EH (cell line): ENCODE measurements around the gene NTN1.

Experiments used
- DNase-seq: peaks from one replicate; pipeline ENCODE4 v3.0.0-alpha.2; 2015; ENCODE audit warnings: low read depth

Gene NTN1

DNA sequence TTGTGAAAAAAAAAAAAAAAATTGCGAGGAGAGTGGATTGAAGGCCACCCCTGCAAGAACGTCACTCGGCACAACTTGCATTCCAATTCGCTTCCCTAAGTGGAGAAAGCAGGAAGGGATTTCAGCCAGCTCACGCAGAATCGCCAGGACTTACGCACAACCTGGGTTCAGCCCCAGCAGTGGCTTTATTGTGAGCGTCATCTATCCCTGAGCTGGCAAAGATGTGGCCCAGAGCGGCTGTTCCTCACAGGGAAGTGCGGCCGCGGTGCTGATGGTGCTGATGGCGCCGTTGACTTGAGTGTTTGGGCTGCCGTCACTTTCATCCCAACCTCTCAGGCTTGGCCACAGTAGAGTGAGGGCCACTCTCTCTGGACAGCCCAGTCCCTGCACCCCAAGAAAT, 197.6 kb downstream of the NTN1 start:
- no peak for DNase-seq

DNA sequence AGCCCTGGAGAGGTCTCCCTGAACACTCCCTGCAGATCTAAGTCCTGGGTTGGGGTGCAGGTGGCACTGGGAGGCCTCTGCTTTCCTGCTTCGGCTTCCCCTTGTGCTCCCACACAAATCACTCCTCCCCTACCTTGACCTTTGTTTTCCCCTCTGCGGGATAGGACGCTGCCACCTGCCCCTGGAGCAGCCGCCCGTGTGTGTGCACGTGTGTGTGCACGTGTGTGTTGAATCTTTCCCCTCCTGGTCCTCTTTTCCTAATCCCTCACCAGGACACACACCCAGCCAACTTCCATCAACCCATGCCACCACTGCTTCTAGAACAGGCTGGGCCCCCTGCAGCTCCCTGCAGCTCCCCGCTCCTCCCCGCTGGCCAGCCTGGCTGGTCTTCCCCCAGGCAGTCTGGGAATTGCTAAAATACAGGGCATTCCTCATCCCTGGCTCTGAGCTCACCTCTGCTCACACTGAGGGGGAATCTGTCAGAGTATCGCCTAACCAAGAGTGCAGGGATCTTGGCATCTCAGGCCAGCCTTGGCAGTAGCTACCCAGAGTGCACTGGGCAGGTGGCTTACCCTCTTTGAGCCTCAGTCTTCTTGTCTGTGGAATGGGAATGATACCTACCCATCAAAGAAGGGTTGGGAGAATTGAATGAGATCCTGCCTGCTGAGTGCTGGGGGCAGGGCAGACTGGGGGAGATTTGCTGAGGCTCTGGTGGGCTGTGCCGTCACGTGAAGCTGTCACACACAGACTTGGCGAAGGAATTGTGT, 198.5 kb downstream of the NTN1 start:
- no peak for DNase-seq

DNA sequence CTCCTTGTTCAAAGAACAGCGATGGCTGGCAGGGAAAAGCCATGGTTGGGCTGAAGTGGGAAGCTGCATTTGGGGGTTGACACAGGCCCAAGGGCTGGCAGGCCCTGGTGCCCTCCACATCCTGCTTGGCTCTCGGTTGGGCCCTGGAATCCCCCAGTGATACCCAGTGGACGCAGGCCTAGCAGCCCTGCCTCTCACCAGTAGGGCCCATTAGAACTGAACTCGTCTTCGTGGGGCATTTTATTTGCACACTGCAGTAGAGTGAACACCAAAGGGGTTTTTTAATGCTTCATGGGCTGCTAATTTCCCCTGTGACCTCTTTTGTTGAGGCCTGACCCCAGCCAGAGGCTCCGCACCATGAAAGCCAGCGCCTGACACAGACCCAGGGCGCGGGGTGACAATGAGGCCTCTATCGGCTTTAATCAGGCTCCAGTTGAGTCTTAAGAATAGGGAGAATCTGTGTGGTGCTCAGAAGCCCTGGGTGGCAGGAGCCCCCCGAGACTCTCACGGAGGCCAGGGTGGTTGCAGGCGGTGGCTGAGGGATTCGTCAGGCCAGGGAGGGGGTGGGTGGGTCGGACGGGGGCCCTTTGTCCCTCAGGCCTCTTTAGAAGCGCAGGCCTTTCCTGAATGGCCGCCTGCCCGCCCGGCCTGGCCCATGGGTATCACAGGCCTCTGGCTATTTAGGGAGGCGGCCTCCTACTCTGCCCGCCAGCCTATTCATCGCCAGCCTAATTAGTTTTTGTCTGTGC, 199.3 kb downstream of the NTN1 start:
- DNase-seq, result no peak

DNA sequence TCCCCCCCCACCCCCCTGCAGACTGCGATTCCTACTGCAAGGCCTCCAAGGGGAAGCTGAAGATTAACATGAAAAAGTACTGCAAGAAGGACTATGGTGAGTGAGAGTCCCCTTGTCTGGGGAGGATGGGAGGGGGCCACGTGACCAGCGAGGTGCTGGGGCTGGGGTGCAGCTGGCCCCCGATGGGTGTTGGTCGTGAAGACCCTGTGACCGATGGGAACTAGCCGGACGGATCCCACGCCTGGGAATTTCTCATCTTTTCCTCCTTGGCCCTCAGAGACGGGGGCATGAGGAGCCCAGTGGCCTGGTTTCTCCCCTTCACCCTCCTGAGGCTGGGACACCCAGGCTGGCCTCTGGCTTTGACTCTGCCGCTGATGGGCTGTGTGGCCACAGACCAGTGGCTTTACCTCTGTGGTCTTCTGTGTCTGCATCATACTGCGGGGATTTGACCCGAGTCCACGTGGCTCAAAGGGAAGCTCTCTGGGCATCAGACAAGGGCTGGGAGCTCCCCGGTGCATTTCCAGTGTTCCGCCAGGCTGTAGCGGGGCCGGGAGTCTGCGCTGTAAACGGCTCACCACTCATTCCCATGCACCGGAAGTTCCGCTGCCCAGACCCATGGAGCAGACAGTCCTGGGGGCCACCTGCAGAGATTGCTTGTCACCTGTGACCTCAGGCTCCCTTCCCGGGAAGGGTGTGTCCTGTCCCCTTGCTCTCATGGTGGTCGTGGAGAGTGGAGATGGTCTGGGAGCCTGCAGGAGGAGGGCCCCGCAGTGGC, 200.0 kb downstream of the NTN1 start:
- DNase-seq, result no peak

DNA sequence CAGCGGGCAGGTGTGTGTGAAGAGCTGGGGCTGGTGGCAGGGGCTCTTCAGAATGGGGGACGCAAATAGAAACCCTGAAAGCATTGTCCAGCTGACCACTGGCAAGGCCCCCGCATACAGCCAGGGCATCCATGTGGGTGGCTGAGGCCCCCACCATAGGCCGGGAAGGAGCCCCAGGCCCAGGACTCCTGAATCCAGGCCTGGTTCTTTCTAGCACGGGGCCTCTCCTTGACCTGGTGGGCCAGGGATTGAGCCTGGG, 200.5 kb downstream of the NTN1 start:
- no peak for DNase-seq

DNA sequence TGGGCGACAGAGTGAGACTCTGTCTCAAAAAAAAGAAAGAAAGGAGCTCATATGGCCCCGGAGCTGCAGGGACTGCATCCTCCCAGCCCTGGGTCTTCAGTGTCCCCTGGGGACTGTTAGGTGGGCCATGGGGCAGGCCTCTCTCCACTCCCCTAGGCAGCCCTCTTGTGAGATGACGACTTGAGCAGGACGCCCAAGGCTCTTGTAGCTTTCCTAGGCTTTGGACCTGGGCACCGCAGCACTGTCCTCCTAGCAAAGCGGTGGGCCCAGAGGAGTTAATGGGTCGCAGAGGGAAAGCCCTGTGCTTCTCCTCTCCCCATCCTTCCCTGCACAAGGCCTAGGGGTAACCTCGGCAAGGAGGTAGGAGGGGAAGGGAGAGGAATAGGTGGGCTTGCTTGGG, 202.2 kb downstream of the NTN1 start:
- DNase-seq, result no peak

DNA sequence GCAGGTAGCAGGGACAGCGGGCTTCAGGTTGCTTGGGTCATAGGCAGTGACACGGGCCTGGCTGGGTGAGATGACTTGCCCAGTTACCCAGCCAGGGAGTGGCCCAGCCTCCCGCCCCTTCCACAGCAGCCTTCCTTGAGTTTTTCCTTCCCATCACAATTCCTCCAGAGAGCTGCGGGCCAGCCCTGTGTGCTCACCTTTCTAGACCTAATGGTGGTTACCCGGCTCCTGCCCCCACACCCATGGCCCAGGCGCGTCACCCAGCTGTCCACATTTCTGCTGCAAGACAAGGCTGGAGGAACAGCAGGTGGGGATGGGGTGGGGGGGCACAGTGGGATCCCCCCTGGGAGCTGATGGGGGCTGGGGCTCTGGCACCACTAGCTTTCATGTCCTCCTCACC, 203.2 kb downstream of the NTN1 start:
- DNase-seq, result no peak

DNA sequence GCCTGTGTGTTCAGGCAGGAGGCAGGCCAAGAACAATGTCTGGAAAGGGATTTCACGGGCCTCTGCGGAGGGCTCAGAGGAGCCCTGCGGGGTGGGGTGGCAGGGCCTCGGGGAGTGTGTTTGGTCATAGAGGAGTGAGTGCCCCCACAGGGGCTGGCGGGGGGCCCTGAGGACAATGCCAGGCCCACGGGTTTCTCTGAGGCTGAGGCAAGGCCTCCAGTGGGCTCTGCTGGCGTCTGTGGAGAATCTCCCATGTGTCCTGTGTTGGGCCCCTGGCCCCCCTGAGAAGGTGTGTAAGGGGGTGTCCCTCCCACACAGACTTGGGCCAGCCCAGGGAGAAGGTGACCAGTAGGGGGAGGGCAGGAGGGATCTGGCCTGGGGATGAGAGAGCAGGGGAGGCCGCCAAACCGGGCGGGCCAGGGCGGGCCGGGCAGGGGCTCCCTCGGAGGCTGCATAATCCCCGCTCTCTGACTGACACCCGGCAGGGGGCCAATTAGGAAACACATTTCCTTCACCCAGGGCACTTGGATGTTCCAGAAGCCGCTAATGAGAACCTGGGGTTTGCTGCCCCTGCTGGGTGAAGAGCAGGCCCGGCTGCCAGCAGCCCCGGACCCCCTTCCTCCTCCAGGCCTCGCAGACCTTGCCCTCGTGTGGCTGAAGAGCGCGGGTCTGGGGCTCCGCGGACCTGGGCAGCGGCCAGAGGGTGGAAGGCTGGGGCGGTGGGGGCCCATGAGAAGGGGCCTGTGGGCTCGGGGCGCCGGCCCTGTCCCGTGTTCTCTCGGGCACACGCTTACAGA, 204.2 kb downstream of the NTN1 start:
- no peak for DNase-seq

DNA sequence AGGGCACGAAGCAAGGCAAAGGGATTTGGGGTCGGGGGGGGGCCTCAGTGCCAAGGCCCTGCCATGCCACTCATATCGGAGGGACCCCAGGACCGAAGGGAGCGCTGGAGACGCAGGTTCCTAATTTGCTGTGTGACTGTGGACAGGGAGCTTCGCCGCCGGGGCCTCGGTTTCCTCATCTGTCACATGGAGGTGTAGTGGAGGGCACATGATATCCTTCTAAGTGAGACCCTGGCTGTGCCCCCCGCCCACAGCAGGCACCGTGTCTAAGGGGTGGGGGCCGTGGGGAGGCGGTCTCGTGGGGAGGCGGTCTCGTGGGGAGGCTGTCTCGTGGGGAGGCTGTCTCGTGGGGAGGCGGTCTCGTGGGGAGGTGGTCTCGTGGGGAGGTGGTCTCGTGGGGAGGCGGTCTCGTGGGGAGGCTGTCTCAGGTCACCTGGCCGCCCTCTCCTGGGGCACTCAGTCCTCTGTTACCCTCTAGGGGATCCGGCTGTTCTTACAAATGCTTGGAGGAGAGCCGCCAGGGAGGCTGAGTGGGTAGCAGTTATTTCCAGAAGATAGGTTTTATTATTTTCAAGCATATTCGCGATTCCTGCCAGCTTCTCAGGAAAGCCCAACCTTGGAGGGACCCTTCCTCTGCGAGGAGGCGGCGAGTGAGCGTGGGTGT, 205.0 kb downstream of the NTN1 start:
- DNase-seq, result no peak

DNA sequence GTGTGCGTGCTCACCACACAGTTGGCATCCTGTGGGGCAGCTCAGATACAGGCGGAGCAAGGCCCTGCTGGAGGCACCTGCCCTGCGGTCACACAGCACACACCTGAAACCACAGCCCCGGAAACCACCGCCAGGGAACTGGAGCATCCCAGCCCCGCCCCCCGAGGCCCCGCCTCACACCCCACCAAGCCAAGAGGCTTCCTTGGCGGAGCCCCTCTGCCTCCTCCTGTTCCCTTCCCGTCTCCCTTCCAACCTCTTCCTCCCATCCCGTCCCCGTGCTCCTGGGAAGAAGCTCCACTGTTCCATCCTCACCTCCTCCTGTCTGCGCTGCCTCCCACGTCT, 205.5 kb downstream of the NTN1 start:
- no peak for DNase-seq

DNA sequence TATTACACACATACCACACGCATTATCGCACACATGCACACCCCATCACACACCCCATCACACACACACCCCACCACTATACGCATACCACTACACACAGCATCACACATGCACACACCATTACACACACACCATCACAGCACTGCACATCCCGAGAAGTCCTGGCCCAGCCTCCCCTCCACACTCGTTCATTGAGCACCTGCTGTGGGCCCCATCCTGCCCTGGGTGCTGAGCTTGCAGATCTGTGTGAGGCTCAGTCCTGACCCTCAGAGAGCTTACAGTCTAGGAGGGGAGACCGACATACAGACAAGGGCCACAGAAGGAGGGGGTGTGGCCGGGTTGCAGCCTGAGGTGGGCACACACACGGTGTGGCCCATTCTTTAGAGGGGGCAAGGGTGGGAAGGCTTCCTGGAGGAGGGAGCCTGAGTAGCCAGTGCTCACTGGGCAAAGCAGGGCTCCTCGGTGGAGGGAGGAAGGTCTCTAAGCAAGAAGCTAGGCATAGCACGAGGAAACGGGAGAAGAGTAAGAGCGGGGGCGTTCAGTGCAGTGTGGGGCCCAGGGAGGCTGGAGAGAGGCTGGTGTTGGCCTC, 206.6 kb downstream of the NTN1 start:
- DNase-seq, result no peak

DNA sequence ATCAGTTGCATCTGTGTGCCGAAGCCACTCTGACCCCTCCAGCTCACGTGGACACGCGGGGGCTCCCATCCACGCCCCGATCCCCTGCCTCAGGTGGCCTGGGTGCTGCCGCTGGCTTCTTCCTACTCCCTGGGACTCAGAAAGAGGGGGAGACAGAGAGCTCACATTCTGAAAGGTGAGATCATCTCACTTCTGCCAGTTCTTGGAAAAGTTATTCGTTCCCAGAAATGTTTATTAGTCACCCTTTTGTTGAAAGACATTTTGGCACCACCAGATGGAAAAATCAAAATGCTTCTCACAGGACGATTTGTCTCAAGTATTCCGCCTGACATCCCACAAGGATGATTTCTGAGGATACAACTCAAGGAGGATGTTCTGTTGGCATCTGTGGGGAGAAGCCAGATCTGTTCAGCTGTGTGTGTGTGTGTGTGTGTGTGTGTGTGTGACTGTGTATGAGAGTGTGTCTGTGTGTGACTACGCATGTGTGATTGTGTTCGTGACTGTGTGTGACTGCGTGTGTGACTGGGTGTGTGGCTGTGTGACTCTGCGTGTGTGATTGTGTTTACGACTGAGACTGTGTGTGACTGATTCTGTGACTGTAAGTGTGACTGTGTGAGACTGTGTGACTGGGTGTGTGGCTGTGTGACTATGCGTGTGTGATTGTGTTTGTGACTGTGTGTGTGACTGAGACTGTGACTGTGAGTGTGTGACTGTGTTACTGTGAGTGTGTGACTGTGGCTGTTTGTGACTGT, 207.3 kb downstream of the NTN1 start:
- peak; percentile 67 for DNase-seq

DNA sequence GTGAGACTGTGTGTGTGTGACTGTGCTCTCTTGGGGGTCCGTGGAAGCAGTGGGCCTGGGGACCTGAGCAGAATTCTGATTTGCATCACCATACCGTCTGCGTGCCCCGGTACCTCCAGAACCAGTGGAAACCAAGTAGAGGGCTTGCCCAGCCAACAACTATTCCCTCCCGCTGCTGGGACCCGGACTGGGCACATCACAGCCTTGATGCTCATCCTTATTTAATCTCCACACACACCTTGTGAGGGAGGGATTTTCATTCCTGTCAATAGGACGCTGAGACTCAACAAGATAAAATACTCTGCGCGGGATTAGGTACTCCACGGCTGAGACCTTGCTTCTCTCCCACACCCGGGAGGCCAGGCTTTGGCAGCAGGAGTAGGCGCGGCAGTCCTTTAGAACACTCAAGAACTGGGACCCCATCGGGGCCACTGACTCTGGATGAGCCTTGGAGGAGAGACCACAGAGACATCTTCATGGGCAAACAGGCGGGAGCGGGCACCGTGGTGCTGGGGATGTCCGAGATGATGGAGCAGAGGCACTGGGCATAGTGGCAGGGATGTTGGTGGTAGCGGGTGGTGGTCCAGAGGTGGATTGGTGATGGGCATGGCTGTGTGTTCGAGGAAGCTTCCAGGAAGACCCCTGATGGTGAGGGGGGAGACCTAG, 208.0 kb downstream of the NTN1 start:
- DNase-seq, result no peak

DNA sequence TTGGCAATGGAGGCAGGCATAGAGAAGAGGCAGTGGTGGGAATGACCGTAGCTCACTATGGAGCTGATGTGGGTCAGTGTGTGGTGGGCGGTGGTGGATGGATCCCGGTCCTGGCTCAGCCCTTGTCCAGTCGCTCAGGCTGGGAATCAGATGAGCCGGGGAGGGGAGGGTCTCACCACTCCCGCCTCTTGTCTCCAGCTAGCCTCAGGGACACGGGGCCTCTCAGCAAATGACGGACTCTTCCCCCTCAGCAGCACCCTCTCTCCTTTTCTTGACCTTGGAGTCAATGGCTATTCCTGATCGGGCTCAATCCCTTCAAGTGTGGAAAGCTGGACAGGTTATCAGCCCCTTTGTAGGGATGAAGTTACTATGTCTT, 208.5 kb downstream of the NTN1 start:
- DNase-seq, result no peak

DNA sequence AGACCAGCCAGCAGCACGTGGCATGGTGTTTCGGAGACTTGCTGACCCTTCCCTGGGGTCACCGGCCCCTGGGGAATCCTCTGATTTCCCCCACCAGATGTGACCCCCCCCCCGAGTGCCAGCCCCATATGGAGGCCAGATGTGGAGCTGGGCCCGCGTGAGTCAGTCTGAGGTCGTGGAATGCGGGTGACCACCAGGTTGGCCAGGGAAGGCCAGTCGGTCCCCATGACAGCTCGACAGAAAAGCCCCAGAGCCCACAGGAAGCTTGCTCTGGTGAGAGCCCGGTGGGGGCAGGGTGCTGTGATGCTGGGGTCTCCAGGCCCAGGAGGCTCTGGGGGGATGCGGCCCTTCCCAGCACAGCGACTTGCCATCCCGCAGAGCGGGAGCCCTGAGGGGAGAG, 209.0 kb downstream of the NTN1 start:
- peak; percentile 37 for DNase-seq

DNA sequence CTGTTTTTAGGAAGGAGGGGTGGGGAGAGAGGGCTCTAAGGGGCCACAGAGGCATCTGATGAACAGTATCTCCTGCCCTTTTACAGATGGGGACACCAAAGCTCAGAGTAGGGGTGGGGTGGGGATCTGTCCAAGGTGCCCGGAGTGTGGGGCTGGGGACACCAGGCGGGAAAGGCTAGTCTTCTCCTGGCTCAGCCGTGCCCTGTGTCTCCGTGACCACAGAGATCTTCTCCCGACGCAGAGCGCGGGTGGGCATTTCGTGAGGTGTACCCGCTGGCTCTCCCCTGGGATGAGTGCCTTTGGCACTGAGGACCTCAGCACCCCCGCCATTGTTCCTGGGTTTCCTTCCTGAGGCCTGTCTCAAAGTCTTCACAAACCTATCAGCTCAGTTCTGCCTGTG, 209.6 kb downstream of the NTN1 start:
- DNase-seq, result no peak

DNA sequence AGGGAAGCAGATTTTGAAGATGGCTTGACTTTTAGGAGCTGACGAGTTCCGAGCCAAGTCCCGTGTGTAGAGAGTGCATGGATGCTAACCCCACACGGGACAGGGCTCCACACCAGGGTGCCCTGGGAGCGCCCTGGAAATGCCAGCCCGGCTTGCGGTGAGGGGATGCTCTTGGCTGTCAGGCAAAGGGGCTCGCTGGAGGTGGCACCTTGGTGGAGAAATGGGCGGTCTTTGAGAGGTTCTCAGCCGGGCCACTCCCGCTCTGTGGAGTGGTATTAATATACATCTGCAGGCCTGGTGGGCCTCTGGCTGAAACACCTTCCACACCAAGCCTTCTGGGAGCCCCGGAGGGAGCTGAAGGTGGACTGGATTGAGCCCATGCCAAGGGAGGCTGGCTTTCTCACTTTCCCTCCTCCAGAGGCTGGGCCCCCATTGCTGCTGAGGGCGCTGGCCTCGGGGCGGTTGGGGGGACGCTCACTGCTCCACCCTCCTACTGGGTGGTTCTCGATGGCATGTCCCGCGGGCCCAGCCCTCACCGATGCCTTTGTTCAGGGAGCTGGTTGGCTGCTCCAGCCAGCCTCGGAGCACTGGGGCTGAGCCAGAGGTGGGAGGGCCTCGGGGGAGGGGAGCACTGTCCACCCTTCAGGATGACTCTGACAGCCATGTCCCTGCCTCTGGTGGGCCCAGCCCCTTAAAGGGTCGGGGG, 210.3 kb downstream of the NTN1 start:
- DNase-seq, result no peak

DNA sequence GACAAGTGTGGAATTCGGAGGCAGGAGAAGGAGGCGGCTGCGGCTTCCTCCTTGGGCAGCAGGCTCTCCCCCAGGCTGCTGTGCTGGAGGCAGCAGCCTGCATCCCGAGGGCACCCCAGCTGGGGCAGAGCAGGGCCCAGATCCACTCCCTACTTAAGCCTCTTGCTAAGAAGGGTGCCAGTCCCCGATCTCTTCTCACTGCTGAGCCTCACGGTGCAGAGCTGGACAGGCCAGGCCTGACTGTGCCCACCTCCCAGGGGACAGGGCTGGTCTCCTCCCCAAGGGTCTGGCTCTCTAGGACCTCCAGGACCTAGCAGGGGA, 210.8 kb downstream of the NTN1 start:
- DNase-seq, result no peak

DNA sequence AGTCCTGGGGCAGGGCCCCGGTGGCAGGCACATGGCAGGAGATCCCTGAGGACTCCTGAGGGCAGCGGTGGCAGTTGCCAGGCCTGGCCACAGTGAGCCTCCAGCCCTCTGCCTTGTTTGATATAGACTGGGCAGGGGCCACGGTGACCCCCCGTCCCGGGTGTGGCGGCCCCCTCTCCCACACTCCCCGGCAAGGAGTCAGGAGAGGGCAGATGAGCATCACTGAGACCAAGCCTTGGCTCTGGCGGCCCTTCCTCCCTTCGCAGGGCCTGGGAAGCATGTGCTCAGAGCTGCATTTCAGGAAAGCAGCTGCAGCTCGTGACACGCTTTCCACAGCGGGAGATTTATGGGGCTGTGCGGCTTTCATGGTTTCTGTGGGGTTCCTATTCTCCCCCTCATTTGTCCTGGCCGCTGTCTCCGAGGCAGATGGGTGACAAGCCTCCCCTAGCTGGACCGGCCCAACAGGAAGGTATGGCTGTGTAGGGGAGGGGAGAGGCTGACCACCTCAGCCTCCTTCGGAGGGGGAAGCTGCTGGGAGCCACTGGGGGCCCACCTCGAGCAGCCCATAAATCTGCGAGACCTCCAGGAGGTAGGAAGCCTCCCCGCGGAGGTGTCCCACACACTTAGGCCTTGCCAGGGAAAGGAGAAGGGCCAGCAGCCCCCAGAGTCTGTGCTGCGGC, 211.4 kb downstream of the NTN1 start:
- no peak for DNase-seq

DNA sequence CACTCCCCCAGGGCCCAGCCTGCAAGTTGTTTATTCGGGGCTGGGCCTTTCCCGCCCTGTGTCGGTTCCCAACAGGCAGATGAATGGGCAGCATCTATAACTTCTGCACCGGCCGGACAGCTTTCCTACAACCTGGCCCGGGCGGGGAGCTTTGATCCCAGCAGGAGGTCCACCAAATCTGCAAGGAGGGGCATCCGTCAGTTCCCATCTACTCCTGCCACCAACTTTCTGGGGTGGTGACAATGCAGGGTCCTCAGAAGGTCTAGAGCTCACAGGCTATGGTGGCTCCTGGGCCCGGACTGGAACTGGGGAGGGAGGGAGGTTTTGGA, 211.9 kb downstream of the NTN1 start:
- no peak for DNase-seq
